ENCODE measurements around the gene ETV2. TPM values are rescaled to one million over a fixed set of nuclear protein-coding genes. Genes with fewer than 3 reads are reported as not detected.
A peak's percentile ranks its signal among the peaks of the same experiment; 100 is the strongest.

The ETV2 gene
- polyA plus RNA-seq, 2 of the 4 experiments (the other 2 are of a cell fraction) = 0.36 to 1.3 TPM

DNA sequence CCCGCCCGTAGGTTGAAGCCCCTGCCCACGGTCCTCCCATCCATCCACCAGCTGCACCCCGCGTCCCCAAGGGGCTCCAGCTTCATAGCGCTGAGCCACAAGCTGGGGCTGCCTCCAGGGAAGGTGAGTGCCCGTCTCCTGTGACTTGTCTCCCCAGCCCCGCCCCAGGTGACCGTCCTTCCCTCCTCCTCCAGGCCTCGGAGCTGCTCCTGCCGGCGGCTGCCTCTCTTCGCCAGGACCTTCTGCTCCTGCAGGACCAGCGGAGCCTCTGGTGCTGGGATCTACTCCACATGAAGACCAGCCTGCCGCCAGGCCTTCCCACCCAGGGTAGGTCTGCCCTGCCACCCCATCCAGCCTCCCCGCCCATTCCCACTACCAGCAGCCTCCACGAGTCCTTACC lies 21.5 kb upstream of the ETV2 start:
- no peaks in the 10 kb centered on the region for H3K9me3 ChIP-seq
- no peak overlapping the region for H3K4me3 ChIP-seq
- ATAC-seq (no peak), FAIRE-seq (no peak), DNase-seq (ENCODE audit: low read depth in 1 of 2, low spot score in 1 of 2) (no peak)
- WGBS (ENCODE audit: missing lambda C conversion rate) = 89% methylated on average over 15 of the region's 17 CpGs
- no peak overlapping the region for H3K27ac ChIP-seq
- no peak for TF ChIP-seq EHMT2 (IDR thresholded peaks at IDR 0.05; ENCODE audit: low read depth)
- TF ChIP-seq GATA3 (IDR thresholded peaks at IDR 0.05; ENCODE audit: borderline replicate concordance) = no peak
- no peak for TF ChIP-seq SREBF2 (IDR thresholded peaks at IDR 0.05)
- no peak for TF ChIP-seq RCOR1 (IDR thresholded peaks at IDR 0.05; ENCODE audit: low read depth, low read length)
- H3K4me1 ChIP-seq = no peaks in the 10 kb centered on the region
- ChIA-PET CTCF (interaction anchor here (1.0 to 2.2 kb wide), 8 partner anchors 12 to 267 kb away, joined by 3 to 14 read pairs (median 4); no protein-coding TSS in a partner anchor), POLR2A (no interaction called here)
- H3K4me2 ChIP-seq = no peak overlapping the region

DNA sequence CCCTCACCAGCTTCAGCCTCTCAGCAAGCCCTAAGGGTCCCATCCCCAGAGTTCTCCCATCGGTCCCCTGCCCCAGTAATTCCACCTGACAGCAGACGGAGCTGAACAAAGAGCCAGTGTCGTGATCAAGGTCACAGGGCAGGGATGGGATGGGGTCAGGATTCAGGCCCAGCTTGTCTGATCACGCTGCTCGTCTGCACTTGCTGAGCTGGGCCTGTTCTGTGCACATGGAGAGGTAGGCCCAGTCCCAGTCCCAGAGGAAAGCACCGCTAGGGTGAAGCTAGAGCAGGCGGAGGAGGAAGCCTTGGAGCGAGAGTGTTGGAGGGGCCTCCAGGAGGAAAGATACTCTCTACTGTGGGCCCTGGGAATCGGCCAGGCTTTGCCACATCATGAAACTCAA lies 19.8 kb upstream of the ETV2 start:
- TF ChIP-seq SREBF2 (IDR thresholded peaks at IDR 0.05) (no peak), RCOR1 (IDR thresholded peaks at IDR 0.05; ENCODE audit: low read depth, low read length) (no peak), RFX5 (IDR thresholded peaks at IDR 0.05) (no peak), NR3C1 (IDR thresholded peaks at IDR 0.05) (no peak), JUNB (IDR thresholded peaks at IDR 0.05) (no peak), ZSCAN20 (CRISPR knock-in tag; IDR thresholded peaks at IDR 0.05) (no peak), CBX8 (IDR thresholded peaks at IDR 0.05) (no peak), CHD4 (IDR thresholded peaks at IDR 0.05; ENCODE audit: borderline replicate concordance) (no peak)
- TF ChIP-seq, protein P1, sequence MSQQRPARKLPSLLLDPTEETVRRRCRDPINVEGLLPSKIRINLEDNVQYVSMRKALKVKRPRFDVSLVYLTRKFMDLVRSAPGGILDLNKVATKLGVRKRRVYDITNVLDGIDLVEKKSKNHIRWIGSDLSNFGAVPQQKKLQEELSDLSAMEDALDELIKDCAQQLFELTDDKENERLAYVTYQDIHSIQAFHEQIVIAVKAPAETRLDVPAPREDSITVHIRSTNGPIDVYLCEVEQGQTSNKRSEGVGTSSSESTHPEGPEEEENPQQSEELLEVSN (IDR thresholded peaks at IDR 0.05; ENCODE audit: borderline replicate concordance, low read depth) = no peak
- H3K4me2 ChIP-seq = no peak overlapping the region
- WGBS (ENCODE audit: missing lambda C conversion rate) = 88% methylated on average over 9 of the region's 9 CpGs
- H3K27ac ChIP-seq = no peak overlapping the region
- FAIRE-seq (no peak), DNase-seq (ENCODE audit: low read depth in 1 of 2, low spot score in 1 of 2) (no peak), ATAC-seq (no peak)
- no peaks in the 10 kb centered on the region for H3K9me3 ChIP-seq
- ChIA-PET POLR2A (interaction anchor here (0.5 to 1.1 kb wide), 2 partner anchors 9 to 54 kb away, joined by 3 to 9 read pairs; partner anchors contain the start of gene HAUS5), CTCF (interaction anchor here (3.5 to 4.0 kb wide), 2 partner anchors 8 to 73 kb away, joined by 20 to 24 read pairs; partner anchors contain the start of gene HAUS5)
- H3K4me3 ChIP-seq = no peak overlapping the region
- no peaks in the 10 kb centered on the region for H3K4me1 ChIP-seq

GRCh38 chr19:35622750-35623149 lies 18.8 kb upstream of the ETV2 start:
- Histone ChIP-seq H3K27ac (no peak overlapping the region), H3K4me3 (no peak overlapping the region), H3K4me1 (peaks cover 1% of the 10 kb centered on the region; the same call in 1 of the 3 replicates), H3K4me2 (no peak overlapping the region), H3K9me3 (no peaks in the 10 kb centered on the region)
- DNase-seq (ENCODE audit: low read depth in 1 of 2, low spot score in 1 of 2) (no peak), FAIRE-seq (no peak), ATAC-seq (no peak)
- CTCF ChIA-PET = interaction anchor here (0.6 to 4.0 kb wide), 8 partner anchors 9 to 267 kb away, joined by 3 to 24 read pairs (median 3); partner anchors contain the start of gene HAUS5
- 87% methylated on average over 13 of the region's 13 CpGs for WGBS (ENCODE audit: missing lambda C conversion rate)
- POLR2A ChIA-PET = interaction anchor here (1.1 kb wide), 1 partner anchor 10 kb away, joined by 3 read pairs; the partner anchor contains the start of gene HAUS5
- TF ChIP-seq RCOR1 (IDR thresholded peaks at IDR 0.05; ENCODE audit: low read depth, low read length) (no peak), MAFK (IDR thresholded peaks at IDR 0.05; ENCODE audit: partially characterized antibody) (no peak)

GRCh38 chr19:35623327-35624010 lies 18.1 kb upstream of the ETV2 start:
- POLR2A ChIA-PET = interaction anchor here (0.7 kb wide), 1 partner anchor 28 kb away, joined by 6 read pairs; no protein-coding TSS in a partner anchor
- CTCF ChIA-PET = interaction anchor here (0.6 to 4.0 kb wide), 6 partner anchors 10 to 1194 kb away, joined by 3 to 24 read pairs (median 3); partner anchors contain the start of genes COX6B1 and HAUS5
- 86% methylated on average over 6 of the region's 6 CpGs for WGBS (ENCODE audit: missing lambda C conversion rate)
- DNase-seq (ENCODE audit: low read depth in 1 of 2, low spot score in 1 of 2) (no peak), ATAC-seq (no peak), FAIRE-seq (peak; percentile 93)
- no peak overlapping the region for H3K4me2 ChIP-seq
- no peak overlapping the region for H3K27ac ChIP-seq
- H3K9me3 ChIP-seq = no peaks in the 10 kb centered on the region
- peaks cover 5% of the 10 kb centered on the region; the same call in 1 of the 3 replicates for H3K4me1 ChIP-seq
- TF ChIP-seq POLR2AphosphoS2 (conservative IDR thresholded peaks at IDR 0.05; ENCODE audit: low read length) (no peak), HES2 (IDR thresholded peaks at IDR 0.05) (no peak)
- TF ChIP-seq, protein P2, sequence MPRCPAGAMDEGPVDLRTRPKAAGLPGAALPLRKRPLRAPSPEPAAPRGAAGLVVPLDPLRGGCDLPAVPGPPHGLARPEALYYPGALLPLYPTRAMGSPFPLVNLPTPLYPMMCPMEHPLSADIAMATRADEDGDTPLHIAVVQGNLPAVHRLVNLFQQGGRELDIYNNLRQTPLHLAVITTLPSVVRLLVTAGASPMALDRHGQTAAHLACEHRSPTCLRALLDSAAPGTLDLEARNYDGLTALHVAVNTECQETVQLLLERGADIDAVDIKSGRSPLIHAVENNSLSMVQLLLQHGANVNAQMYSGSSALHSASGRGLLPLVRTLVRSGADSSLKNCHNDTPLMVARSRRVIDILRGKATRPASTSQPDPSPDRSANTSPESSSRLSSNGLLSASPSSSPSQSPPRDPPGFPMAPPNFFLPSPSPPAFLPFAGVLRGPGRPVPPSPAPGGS (IDR thresholded peaks at IDR 0.05) = no peak
- no peak overlapping the region for H3K4me3 ChIP-seq

Data from A549 (cell line).